Uterus (tissue), 4 donors: Measurements from ENCODE around the gene AKIRIN1. TPM values are rescaled to one million over a fixed set of nuclear protein-coding genes. Genes with fewer than 3 reads are reported as not detected.
"Not testable (repeated sequence)": the region's sequence is repeated elsewhere in the genome, so short reads cannot be mapped to it uniquely, and the experiment has no call there.

ENCODE experiments used
- DNase-seq, 2 donors: peaks; one replicate each; pipeline ENCODE4 v3.0.0-alpha.2; 2019 to 2020
- H3K27ac ChIP-seq, 2 donors: fragments of 200-600 bp; sonication (generic); 1 replicate in 1 of 2; 2 replicates in 1 of 2; pipeline ENCODE4 v1.5.1; 2016 to 2018
- H3K27me3 ChIP-seq, 2 donors: fragments of 200-600 bp; sonication (generic); one replicate each; pipeline ENCODE4 v1.5.1; 2018 to 2019; ENCODE audit warnings: control low read depth in 1 of 2
- H3K36me3 ChIP-seq, 2 donors: fragments of 200-600 bp; sonication (generic); one replicate each; pipeline ENCODE4 v1.5.1; 2019; ENCODE audit warnings: control low read depth in 1 of 2
- H3K4me1 ChIP-seq, 2 donors: fragments of 200-600 bp; sonication (generic); one replicate each; pipeline ENCODE4 v1.5.1; 2018 to 2019; ENCODE audit warnings: control low read depth in 1 of 2
- H3K4me3 ChIP-seq, 2 donors: fragments of 200-600 bp; sonication (generic); 1 replicate in 1 of 2; 2 replicates in 1 of 2; pipeline ENCODE4 v1.5.1; 2018 to 2019; ENCODE audit warnings: mild to moderate bottlenecking in 1 of 2
- H3K9me3 ChIP-seq, 2 donors: fragments of 200-600 bp; sonication (generic); one replicate each; pipeline ENCODE4 v1.5.1; 2019; ENCODE audit warnings: control low read depth in 1 of 2
- CTCF ChIP-seq, 4 experiments: fragments of 200-600 bp in 2 of 4; fragments of 450-650 bp in 2 of 4; sonication (generic) in 2 of 4; IDR thresholded peaks; one replicate each; pipeline ENCODE4 v1.5.1; 2016 to 2019; ENCODE audit warnings: antibody characterized with exemption in 4 of 4, mild to moderate bottlenecking in 2 of 4, moderate library complexity in 1 of 4
- POLR2A ChIP-seq, 2 donors: fragments of 450-650 bp; IDR thresholded peaks; one replicate each; pipeline ENCODE4 v1.6.1; 2016; ENCODE audit warnings: antibody characterized with exemption in 2 of 2, mild to moderate bottlenecking in 1 of 2, moderate library complexity in 1 of 2
- intact Hi-C: fragments of 100-400 bp; cut with DNase I; formaldehyde crosslinking; loops from one replicate; pipeline ENCODE4 v1.15.1; 2023; ENCODE audit warnings: low total_unique reads
- total RNA-seq, 4 donors: library from RNA; depleted of rRNA in 3 of 4; stranded (reverse); fragments of >200 nt in 3 of 4; gene quantifications; one replicate each; pipeline versions ENCODE4 v1.1.0 to v1.2.4, GENCODE V29; 2014 to 2023
- donor health status: DM: yes; HTN: yes; CAD: no.

The AKIRIN1 gene
- total RNA-seq, 4 donors from 2014 or later, result 17.4 to 71.8 (median 53.4) TPM

- Histone ChIP-seq H3K27ac (no peak overlapping the region), H3K4me1 (no peaks in the 10 kb centered on the region), H3K27me3 (no peaks in the 10 kb centered on the region), H3K4me3 (no peak overlapping the region), H3K36me3 (no peaks in the 10 kb centered on the region), H3K9me3 (no peaks in the 10 kb centered on the region)
- DNase-seq, result no peak
- TF ChIP-seq CTCF (IDR thresholded peaks at IDR 0.05), result no peak
- TF ChIP-seq POLR2A (IDR thresholded peaks at IDR 0.05), result no peak
- intact Hi-C loops, result no loop called here
These were observed 40.5 kb upstream of the AKIRIN1 start for GRCh38 chr1:38950553-38950952.

GRCh38 chr1:38953433-38953860, 37.6 kb upstream of the AKIRIN1 start:
- DNase-seq, result no peak
- Histone ChIP-seq H3K27me3 (no peaks in the 10 kb centered on the region), H3K4me1 (no peaks in the 10 kb centered on the region), H3K4me3 (no peak overlapping the region), H3K36me3 (no peaks in the 10 kb centered on the region), H3K9me3 (no peaks in the 10 kb centered on the region), H3K27ac (no peak overlapping the region)
- intact Hi-C loops, result no loop called here
- TF ChIP-seq POLR2A (IDR thresholded peaks at IDR 0.05) (no peak), CTCF (IDR thresholded peaks at IDR 0.05) (no peak)

DNA sequence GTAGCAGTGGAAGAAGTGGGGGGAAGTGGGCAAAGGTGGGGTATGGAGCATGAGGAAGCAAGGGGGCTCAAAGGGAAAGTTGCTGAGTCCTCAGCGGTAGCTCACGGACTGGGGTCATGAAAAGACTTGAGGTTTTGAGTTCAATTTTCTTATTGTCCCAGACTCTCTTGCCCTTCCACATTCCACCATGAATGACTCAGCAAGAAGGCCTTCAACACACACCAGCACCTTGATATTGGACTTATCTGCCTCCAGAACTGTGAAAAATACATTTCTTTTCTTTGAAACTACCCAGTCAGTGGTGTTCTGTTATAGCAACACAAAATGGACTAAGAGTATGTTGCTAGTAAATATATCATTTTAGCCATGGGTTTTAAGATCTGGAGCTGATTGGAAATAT, 32.1 kb upstream of the AKIRIN1 start:
- no peak overlapping the region for H3K27ac ChIP-seq
- H3K36me3 ChIP-seq, result no peaks in the 10 kb centered on the region
- DNase-seq, result no peak
- no peaks in the 10 kb centered on the region for H3K27me3 ChIP-seq
- intact Hi-C loops, result no loop called here
- TF ChIP-seq POLR2A (IDR thresholded peaks at IDR 0.05), result no peak
- no peaks in the 10 kb centered on the region for H3K9me3 ChIP-seq
- no peak overlapping the region for H3K4me3 ChIP-seq
- no peaks in the 10 kb centered on the region for H3K4me1 ChIP-seq

DNA sequence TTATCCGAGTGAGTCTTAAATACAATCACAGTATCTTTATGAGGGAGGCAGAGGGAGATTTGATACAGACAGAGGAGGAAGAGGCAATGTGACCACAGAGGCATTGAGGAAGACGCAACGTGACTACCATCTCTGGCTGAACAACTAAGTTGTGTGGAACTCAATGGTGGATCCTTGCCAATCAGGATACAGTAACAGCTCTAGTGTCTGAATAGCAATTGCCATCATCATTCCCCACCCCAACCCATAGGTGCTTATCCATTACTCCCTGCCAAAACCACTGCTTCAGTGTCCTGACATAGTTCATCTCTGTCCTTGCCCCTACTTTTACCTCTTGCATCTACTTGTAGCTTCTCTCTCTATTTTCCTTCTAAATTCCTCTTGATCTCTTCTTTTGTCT, 29.0 kb upstream of the AKIRIN1 start:
- H3K4me1 ChIP-seq, result no peaks in the 10 kb centered on the region
- no peaks in the 10 kb centered on the region for H3K9me3 ChIP-seq
- DNase-seq, result no peak
- TF ChIP-seq CTCF (IDR thresholded peaks at IDR 0.05), result no peak
- TF ChIP-seq POLR2A (IDR thresholded peaks at IDR 0.05), result no peak
- no peaks in the 10 kb centered on the region for H3K27me3 ChIP-seq
- H3K27ac ChIP-seq, result no peak overlapping the region
- intact Hi-C loops, result no loop called here
- no peak overlapping the region for H3K4me3 ChIP-seq
- no peaks in the 10 kb centered on the region for H3K36me3 ChIP-seq

- H3K9me3 ChIP-seq, result no peaks in the 10 kb centered on the region
- no peak for TF ChIP-seq POLR2A (IDR thresholded peaks at IDR 0.05)
- TF ChIP-seq CTCF (IDR thresholded peaks at IDR 0.05), result no peak
- H3K27me3 ChIP-seq, result no peaks in the 10 kb centered on the region
- intact Hi-C loops, result no loop called here
- no peak overlapping the region for H3K27ac ChIP-seq
- DNase-seq, result no peak
- no peak overlapping the region for H3K4me3 ChIP-seq
- H3K4me1 ChIP-seq, result no peaks in the 10 kb centered on the region
- no peaks in the 10 kb centered on the region for H3K36me3 ChIP-seq
These were observed 28.5 kb upstream of the AKIRIN1 start for GRCh38 chr1:38962560-38962959.

DNA sequence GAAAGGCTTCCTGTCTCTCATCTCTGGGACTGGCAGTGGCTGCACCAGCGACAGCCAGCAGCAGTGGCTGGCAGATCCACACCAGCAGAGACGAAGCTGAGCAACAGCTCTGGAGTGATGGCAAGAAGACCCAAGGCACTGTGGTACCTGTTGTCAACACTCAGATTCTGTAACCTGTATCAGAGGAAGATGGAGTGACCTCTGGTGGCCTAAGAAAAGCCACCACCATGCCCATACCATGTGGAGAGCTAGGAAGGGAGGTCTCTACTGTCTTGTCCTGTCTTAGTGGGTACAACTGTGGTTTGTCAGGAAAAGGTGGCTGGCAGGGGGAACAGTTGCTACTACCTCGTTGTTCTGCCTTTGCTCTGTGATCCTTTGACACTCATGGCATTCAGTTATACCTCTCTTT, 26.9 kb upstream of the AKIRIN1 start:
- DNase-seq, result no peak
- no peak overlapping the region for H3K4me3 ChIP-seq
- no peaks in the 10 kb centered on the region for H3K4me1 ChIP-seq
- intact Hi-C loops, result no loop called here
- no peak for TF ChIP-seq CTCF (IDR thresholded peaks at IDR 0.05)
- TF ChIP-seq POLR2A (IDR thresholded peaks at IDR 0.05), result no peak
- no peaks in the 10 kb centered on the region for H3K27me3 ChIP-seq
- no peaks in the 10 kb centered on the region for H3K9me3 ChIP-seq
- no peaks in the 10 kb centered on the region for H3K36me3 ChIP-seq
- no peak overlapping the region for H3K27ac ChIP-seq

GRCh38 chr1:38973145-38973544, 17.9 kb upstream of the AKIRIN1 start:
- intact Hi-C loops, H3K27ac ChIP-seq, H3K9me3 ChIP-seq, H3K27me3 ChIP-seq, H3K4me1 ChIP-seq, H3K36me3 ChIP-seq, H3K4me3 ChIP-seq, DNase-seq: not testable (repeated sequence)
